Ramos (cell line): ENCODE results near the gene SRSF3.
"Not testable (repeated sequence)": the region's sequence is repeated elsewhere in the genome, so short reads cannot be mapped to it uniquely, and the experiment has no call there.

Experiments used
- in situ Hi-C: fragments of 300-500 bp; cut with MboI; formaldehyde crosslinking; loops from one replicate; pipeline ENCODE4 v1.14.3; 2022; ENCODE audit warnings: low sequenced_read_pairs; ENCODE audit not compliant: unreplicated experiment

Gene SRSF3

DNA sequence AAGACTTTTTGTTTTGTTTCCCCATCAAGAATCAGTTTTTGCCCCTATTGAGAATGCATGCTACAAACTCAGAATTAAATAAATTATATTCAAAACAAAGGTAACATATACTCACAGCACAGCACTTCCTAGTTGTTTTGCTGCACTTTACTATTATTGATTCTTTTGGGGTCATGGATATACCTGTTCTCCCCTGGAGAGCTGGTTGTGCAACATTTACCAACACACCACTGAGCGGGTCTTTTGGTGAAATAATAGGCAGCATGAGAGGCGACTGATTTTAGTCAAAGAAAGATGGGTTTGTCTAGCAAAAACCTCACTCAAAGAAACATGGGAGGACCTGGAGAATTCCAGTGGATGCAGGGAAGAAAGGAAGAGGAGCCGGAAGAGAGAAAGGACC lies 44.4 kb downstream of the SRSF3 start:
- in situ Hi-C loops: no loop called here

DNA sequence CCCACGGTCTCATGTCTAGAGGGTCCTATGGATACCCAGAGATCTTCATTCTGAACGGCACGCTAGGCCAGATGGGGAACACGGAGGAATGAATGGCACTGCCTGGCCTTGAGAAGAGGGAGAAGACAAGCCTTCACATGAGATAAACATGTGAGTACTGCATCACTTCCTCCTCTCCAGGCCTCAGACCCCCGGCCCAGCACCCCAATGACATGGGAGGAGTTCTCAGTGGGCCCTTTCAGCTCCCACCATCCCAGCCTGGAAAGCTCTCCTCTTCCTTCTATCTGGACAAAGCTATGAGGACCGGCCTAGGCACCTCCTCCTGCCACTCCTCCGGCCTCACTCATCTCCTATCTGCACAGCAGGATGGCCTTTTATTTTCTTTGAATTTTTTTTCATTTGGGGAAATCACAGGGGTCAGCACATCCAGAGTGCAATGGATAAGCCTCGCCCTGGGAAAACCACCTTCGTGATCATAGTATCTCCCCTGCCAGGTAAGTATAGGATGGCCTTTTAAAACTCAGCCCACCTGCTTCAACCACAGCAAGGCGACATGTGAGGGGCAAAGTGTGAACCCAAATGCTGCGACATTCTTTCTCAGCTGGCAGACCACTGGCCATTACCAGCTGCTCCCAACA lies 45.1 kb downstream of the SRSF3 start:
- in situ Hi-C loops: no loop called here

DNA sequence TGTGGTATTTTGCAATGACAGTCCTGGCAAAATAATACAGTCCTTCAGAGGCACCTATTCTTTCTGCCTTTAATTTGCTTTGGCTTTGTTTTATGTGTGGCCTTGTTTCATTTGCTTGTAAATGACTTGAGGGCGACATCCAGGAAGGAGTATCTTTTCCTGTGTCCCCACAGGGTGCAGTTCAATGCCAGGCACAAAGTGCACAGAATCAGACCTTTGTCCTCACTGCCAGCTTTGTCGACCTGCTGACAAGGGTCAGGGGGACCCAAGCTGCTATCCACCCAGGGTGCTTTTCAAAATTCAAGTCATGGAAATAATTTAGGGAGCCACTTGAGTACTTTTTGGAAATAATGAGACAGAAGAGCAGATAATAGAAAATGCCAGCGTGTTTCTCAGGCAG lies 47.4 kb downstream of the SRSF3 start:
- in situ Hi-C loops: no loop called here

DNA sequence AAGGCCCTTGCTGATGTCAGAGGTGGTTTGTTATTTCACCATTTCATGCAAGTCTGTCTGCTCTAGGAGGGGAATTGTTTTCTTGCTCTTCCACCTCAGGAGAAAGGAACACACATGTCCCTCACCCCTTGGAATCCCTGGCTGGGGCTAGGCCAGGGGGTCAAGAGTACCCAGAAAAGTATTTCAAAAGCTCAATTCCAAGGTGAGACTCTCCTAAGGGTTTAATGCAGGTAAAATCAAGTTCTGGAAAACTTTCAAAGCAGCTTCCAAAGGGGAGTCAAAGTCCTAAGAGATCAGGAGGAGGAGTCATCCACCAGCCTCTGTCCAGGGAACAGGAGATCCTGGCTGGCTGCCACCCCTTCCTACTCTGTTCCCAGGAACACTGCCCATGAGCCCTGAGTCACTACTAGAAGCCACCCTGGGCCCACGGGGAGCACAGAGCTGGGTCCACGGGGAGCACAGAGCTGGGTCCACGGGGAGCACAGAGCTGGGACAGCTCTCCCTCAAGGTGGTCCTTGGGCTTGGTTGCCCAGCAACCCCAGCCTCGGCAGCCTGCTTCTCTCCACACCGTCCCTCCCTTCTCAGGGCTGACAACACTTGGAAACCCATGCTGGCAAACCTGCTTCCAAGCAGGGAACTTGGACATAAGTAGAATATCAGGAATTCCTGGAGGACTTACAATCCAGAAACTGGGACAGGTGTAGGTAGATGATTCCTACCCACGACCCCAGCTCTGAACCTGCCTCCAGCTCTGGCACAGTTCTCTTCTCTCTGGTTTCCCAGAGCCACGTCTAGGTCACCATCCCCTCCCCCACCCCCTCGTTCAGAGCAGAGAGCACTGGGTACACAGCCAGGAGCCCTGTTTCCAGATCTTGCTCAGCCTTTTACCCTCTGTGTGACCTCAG lies 49.0 kb downstream of the SRSF3 start:
- in situ Hi-C loops: no loop called here

DNA sequence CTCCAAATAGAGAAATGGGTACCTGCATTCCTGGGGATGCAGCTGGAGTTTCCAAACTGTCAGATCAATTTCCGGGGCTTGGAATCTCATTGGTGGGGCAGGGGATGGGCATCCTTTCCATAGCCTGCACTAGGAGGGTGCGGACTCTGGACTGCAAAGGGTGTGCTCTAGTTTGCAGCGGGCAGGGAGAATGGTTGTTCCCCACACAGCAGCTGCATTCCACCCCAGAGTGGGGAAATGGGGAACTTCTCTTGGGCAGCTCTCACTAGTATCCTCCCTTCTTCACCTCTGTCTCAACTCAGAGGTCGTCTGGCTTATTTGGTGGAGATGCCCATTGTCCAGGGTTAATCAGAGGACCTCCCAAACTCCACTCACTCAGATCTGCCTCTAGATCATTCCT lies 49.8 kb downstream of the SRSF3 start:
- in situ Hi-C loops: no loop called here

DNA sequence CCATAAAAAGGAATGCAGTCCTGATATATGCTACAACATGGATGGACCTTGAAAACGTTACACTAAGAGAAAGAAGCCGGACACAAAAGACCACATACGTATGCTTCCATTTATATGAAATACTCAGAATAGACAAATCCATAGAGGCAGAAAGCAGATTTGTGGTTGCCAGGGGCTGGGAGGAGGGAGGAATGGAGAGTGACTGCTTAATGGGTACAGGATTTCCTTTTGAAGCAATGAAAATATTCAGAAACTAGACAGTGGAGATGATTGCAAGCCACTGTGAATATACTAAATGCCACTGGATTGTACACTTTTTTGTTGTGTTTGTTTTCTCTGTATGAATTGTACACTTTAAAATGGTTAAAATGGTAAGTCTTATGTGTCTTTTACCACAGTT lies 54.9 kb downstream of the SRSF3 start:
- in situ Hi-C loops: no loop called here

DNA sequence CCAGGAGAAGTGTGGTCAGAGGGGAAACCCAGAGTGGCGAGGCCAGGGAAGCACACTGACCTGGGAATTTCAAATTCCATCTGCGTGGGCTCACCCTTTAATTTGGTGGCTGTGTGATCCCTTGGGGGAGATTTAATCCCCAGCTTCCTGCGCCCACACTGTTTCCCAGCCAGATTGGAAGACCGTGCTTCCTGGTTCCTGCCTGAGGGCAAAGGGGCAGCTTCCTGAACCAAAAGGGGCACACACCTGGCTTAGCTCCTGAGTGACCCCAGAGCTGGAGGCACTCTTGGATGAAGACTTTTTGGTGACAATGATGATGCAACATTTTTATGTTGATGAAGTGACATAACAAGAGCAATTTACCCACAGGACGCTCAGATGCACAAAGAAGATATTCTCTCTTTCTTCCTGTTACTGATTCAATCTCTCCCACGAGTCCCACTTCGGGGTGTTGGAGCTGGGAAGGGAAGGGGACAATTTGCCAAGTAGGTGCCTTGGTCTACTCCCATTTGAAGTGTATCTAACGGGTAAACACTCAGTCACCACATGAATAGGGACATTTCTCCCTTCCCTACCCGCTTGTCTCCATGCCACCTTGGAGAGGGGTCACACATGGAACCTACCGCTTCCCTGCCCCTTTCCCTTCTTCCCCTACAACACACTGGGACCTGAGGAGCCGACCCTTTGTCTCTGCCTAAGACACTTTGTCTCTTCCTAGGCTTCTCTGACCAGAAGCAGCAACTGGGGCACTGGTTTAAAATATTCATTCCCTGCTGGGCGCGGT lies 55.7 kb downstream of the SRSF3 start:
- in situ Hi-C loops: no loop called here

DNA sequence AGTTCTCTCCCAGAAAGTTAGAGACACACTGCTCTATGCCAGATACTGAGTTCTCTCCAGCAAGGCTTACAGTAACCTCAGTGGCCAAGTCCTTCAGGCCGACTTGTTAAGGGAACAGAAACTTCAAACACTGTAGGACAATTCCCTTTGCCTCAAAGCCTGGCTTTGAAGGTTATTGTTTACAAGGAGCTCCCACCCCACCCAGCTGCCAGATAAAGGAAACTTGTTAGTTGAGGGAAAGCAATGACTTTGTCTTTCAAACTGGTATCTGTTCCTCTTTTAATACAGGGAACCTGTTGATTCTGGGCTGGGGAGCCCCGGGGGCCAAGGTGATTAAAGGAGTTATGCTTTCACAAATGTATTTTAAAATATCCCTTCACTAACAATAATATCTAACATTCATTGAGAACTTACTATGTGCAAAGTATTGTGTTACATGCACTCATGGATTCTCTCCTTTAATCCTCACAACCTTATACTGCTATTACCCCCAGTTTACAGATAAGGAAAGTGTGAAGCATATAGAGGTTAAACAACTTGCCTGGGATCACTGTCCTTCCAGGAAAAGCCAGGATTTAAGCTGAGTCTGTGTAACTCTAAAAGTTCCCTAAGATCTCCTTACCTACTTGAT lies 56.8 kb downstream of the SRSF3 start:
- in situ Hi-C loops: no loop called here

DNA sequence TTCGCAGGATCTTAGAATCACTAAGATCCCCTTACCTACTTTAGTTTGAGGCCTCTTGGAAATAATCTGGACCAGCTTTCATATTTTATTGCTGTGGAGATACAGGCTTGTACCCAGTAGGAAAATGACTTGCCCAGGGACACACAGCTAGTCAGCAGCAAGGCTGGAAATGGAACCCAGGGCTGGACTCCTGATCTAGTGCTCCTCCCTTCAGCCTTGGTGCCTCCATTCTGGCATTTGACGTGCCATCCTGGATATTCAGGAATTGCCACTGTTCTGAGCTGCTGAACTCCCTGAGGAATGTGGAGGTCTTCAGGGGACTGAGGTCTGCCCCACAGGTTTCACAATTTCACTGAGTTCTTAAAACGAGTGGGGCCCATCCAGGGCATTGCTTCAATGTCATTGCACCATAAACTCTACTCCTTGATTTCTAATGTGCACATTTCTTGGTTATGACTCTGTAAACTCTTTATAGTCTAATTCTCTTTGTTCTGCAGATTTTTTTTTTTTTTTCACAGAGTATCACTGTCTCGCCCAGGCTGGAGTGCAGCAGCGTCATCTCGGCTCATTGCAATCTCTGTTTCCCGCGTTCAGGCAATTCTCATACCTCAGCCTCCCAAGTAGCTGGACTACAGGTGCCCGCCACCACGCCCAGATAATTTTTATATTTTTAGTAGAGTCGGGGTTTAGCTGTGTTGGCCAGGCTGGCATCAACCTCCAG lies 57.7 kb downstream of the SRSF3 start:
- in situ Hi-C loops: no loop called here

DNA sequence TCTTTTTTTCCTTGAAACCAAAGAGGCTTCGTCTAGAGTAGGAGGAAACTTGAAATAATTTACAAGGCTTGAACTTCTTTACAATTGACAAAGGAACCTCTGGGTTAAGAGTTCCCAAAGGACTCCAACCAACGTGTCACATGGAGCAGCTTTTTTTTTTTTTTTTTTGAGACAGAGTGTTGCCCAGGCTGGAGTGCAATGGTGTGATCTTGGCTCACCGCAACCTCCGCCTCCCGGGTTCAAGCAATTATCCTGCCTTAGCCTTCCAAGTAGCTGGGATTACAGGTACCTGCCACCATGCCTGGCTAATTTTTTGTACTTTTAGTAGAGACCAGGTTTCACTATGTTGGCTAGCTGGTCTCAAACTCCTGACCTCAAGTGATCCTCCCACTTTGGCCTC lies 60.3 kb downstream of the SRSF3 start:
- in situ Hi-C loops: not testable (repeated sequence)
